ENCODE data around the gene TEX13D.

The TEX13D gene

DNA sequence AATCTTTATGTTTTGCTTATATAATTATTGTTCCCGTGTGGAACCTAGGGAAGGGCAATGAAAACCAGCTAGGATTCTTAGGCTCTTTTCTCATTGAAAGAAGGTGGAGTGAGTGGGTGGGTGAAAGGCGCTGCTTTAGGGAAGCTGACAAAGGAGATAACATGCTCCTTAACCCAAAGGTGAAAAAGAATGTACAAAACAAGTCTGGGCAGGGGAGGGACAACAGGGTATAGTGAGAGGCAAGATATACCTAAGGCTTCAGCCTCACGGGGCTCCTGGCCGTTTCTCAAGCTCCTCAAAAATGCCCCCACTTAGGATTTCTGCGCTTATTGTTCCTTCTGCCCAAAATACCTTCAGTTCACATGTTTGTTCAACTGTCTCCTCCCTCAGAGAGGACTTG, 15.7 kb downstream of the TEX13D start:
- DNase-seq: no peak

DNA sequence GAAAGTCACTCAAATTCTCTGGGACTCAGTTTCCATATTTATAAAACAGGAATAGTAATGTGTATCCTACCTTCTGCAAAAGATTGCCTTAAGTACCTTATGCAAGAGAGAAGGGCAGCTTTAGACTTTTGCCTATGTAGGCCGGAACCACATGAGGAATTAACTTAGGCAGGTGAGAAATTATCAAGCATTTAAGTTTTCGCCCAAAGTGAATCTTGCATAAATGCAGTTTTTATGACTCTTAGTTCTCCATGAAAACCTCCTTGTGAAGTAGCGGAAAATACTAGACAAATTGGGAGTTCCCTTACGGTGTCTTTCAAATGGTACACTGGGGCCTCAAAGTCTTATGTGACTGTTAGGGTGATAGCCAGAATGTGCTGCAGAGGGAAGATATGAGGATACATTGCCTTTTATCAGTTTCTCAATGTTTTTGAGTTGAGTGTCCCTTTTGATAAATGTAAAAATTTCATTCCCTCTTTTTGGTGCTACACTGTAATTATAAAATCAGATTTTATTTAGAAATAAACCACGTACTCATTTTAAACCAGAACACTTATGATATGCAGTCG, 16.5 kb downstream of the TEX13D start:
- no peak for DNase-seq

DNA sequence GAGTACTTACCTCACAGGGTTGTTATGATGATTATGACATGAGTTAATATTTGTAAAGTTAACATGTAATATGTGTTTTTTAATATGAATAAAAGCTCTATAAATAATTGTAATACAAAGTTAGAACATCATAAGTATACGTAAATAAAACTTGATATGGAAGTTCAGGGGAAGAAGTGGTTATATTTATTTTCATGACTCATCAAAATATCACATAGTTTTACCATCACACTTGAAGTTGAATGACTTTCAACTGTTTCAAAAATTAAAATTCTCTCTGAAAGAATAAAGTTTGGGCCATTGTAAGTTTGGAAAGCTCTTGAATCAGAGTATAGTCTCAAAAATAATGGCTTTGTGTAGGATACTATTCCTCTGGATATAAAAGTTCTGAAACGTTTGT, 22.2 kb downstream of the TEX13D start:
- no peak for DNase-seq

DNA sequence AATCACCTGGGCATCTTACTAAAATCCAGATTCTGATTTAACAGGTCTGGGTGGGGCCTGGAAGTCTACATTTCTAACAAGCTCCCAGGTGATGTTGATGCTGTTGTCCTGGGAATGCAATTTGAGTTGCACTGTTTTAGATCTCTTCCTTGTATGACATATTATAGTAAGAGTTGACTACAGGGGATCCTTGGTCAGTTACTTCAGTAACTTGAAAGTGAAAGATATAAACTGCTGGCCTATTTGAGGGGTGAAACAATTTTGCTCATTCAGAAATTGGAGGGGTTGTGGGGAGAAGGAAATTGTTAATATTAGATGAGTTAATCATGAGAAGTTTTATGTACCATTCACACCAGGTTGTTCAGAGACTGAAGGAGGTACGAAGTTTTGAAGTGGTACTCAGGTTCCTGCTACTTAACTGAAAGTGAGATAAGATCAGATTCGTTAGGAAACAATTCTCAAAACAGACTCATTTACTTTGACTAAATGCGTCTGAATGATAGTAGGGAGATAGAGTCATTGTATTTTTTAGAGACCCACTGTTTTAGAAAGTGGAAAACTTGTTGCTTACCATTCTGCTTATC, 26.4 kb downstream of the TEX13D start:
- no peak for DNase-seq

DNA sequence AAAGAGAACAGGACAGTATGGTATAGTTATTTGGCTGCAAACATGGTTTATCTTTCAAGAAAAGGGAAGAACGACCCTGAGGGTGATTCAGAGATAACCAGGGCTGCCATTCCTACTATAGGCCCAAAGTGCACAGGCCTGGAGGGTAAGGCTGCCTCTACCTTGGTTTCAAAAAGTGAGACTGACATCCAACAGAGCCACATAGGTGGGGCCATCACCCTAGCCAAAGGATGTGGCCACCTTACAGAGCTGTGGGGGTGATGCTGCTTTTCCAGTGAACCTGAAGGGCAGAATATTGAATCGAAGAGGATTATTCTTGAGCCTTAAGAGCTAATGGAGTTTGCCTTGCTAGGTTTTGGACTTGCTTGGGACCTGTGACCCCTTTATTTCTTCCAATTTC, 29.6 kb downstream of the TEX13D start:
- no peak for DNase-seq

DNA sequence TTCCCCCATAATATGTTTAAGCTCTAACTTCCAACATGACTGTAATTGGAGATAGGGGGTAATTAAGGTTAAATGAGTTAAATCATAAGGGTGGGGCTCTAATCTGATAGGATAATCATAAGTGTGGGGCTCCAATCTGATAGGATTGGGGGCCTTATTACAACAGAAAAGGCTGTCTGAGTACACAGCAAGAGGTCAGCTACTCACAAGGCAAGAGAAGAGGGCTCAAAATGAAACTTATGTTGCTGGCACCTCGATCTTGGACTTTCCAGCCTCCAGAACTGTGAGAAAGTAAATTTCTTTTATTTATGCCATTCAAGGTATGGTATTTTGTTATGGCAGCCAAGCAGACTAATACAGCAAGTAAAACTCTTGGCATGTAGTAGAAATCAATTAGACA, 30.3 kb downstream of the TEX13D start:
- DNase-seq: no peak

DNA sequence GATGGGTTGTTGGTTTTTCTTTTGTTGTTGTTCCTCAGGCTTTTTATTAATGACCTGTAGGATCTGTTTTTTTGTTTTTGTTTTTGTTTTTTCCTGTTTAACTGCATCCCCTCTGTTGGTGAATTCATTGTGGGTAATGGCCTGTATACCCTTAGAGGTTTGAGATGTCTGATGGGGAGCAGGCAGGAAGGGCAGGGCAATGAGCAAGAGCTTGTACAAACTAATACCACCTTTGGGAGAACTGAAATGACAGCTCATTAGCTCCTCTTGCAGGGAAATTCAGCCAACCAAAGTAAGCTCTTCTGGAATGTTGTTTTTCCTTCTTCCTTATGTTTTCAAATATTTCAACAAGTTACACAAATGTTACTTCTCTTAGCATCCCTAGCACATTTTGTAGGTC, 37.3 kb downstream of the TEX13D start:
- no peak for DNase-seq

DNA sequence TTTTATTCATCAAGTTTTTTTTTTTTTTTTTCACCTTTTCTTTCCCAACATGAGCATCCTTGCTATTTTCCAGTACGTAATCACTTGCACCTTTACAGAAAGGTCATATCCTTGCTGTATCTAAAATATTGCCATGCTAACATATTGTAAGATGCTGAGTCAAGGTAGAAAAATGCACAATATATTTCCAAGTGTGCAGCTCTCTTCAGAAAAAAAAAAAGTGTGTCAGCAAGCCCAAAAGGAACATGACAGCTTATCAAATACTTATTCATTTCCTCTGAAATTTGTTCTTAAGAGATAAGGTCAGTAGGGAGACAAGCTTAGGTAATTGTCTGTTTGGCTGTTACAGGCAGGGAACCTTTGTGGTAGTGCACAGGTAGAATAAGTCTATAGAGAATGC, 40.9 kb downstream of the TEX13D start:
- no peak for DNase-seq

DNA sequence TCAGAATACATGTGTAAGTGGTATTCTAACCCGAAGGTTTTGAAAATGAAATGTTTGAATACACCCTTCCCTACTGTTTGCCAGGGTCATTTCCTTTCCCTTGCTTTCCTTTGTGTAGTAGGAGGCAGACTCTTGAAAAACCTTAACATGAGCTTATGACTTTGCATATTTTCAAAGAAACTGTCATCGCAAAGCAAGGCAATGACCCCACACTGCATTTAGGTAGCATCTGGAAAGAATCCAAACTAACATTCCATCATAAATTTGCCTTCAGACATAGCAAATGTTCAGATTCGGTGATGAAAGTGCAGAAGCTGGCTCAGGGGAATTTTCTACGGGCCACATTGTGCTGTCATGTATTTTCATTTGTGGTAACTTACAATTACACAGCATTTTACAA, 46.2 kb downstream of the TEX13D start:
- no peak for DNase-seq

DNA sequence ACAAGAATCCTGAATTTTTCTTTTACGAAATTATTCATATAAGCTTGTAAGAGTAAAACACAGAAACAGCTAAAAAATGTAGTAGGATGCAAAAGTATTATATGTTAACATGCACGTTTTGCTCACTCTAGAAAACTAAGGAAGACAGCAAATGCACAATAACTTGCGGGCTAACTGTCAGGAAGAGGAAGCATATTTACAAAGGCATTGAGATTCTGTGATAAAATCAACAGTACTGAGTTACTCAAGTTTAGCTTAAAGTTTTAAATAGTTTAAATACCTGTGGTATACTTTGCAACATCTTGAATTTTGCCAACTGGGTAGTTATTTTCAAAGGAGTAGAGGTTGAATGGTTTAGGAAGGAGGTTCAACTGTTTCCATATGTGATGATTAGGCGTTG, 50.9 kb downstream of the TEX13D start:
- no peak for DNase-seq

DNA sequence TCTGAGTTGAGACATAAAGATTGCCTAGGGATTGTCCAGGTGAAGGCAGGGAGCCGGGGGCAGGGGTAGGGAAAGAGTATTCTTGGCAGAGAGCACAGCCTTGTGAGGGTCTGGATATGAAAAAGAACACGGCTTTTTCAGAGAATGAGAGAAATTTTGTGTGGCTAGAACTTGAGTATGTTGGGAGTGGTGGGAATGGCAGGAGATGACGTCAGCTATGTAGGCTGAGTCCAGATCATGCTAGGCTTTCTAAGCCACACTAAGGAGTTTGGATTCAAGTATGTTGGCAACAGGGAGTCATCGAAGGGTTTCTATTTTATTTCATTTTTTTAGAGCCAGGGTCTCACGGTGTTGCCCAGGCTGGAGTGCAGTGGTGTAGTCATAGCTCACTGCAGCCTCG, 53.9 kb downstream of the TEX13D start:
- DNase-seq: no peak
